GM12878 (cell line): ENCODE measurements around the gene TOB1. TPM values are rescaled to one million over a fixed set of nuclear protein-coding genes. Genes with fewer than 3 reads are reported as not detected.

ENCODE experiments used
- ATAC-seq: fragments of 200-7000 bp; cut with Tn5 transposase; 3 replicates; pipeline ENCODE4 v1.9.1; 2020; ENCODE audit warnings: mild to moderate bottlenecking, moderate library complexity
- BruUV-seq: library from RNA; stranded (reverse); fragments of 400-500 nt; replicated peaks from 2 replicates; lab custom pipeline; 2021; lab: Mats Ljungman, UMichigan
- CTCF ChIA-PET: fragments of 300-600 bp; sonication (Branson Sonifier 250); formaldehyde crosslinking; extraction: SDS; loops from one replicate; lab custom pipeline; 2021; ENCODE audit warnings: inconsistent platforms; lab: Yijun Ruan, JAX
- POLR2A ChIA-PET: fragments of 350-600 bp; formaldehyde crosslinking; extraction: SDS; loops from one replicate; lab custom pipeline; 2021; ENCODE audit warnings: inconsistent platforms; lab: Charles Lee
- RAD21 ChIA-PET: fragments of 300-600 bp; sonication (Branson Sonifier 250); formaldehyde crosslinking; loops from one replicate; lab custom pipeline; 2023; ENCODE audit warnings: antibody characterized with exemption; ENCODE audit not compliant: unreplicated experiment; lab: Charles Lee
- SMC1A ChIA-PET: fragments of 300-600 bp; sonication (Branson Sonifier 250); formaldehyde crosslinking; loops from one replicate; lab custom pipeline; 2023; ENCODE audit not compliant: unreplicated experiment, uncharacterized antibody; lab: Charles Lee
- DNase-seq: peaks from one replicate; pipeline ENCODE4 v3.0.0-alpha.2; 2011; ENCODE audit warnings: low read depth, low spot score
- FAIRE-seq: peaks from 3 replicates; lab custom pipeline; 2011; peaks lifted over from hg19 to GRCh38; lab: Jason Lieb, UNC
- H2AFZ ChIP-seq: 2 replicates; pipeline ENCODE4 v1.6.0; 2011; ENCODE audit warnings: low read depth, low read length, control low read depth; ENCODE audit not compliant: control insufficient read depth
- H3K27ac ChIP-seq: 2 replicates; pipeline ENCODE4 v1.5.1; 2011; ENCODE audit warnings: control low read depth; ENCODE audit not compliant: control insufficient read depth, insufficient read depth
- H3K27me3 ChIP-seq, 2 experiments: replicated peaks in 1 of 2; 2 replicates each; pipeline versions ENCODE4 v1.6.0 to v1.6.1; 2011; ENCODE audit warnings: low read length in 1 of 2; ENCODE audit not compliant: control insufficient read depth in 2 of 2, insufficient read depth in 2 of 2
- H3K36me3 ChIP-seq, 2 experiments: 2 replicates each; pipeline ENCODE4 v1.5.1; 2011; ENCODE audit warnings: low read length in 1 of 2; ENCODE audit not compliant: control insufficient read depth in 2 of 2, insufficient read depth in 2 of 2
- H3K4me1 ChIP-seq: 2 replicates; pipeline ENCODE4 v1.6.1; 2011; ENCODE audit warnings: mild to moderate bottlenecking, low read length, moderate library complexity, mixed read lengths; ENCODE audit not compliant: control insufficient read depth, insufficient read depth
- H3K4me2 ChIP-seq: 2 replicates; pipeline ENCODE4 v1.6.0; 2011; ENCODE audit warnings: control low read depth; ENCODE audit not compliant: control insufficient read depth, insufficient read depth
- H3K4me3 ChIP-seq: fragments of 200-600 bp; sonication (generic); 2 replicates; pipeline ENCODE4 v1.5.1; 2016
- H3K79me2 ChIP-seq: 2 replicates; pipeline ENCODE4 v1.6.0; 2011; ENCODE audit warnings: low read length; ENCODE audit not compliant: control insufficient read depth, insufficient read depth
- H3K9ac ChIP-seq: 2 replicates; pipeline ENCODE4 v1.8.0; 2011; ENCODE audit warnings: low read length, control low read depth, mixed read lengths; ENCODE audit not compliant: control insufficient read depth, insufficient read depth
- H3K9me3 ChIP-seq: replicated peaks from 3 replicates; pipeline ENCODE4 v1.5.1; 2011; ENCODE audit warnings: mild to moderate bottlenecking, low read length; ENCODE audit not compliant: control insufficient read depth, insufficient read depth
- H4K20me1 ChIP-seq: 2 replicates; pipeline ENCODE4 v1.6.0; 2011; ENCODE audit not compliant: control insufficient read depth, insufficient read depth
- BRCA1 ChIP-seq: IDR thresholded peaks from 2 replicates; pipeline ENCODE4 v1.6.1; 2011; ENCODE audit warnings: low read depth, low read length, improper control_type of control experiment
- NBN ChIP-seq: fragments of 450-650 bp; IDR thresholded peaks from 2 replicates; pipeline ENCODE4 v1.6.1; 2016
- RAD21 ChIP-seq: IDR thresholded peaks from 2 replicates; pipeline ENCODE4 v1.6.1; 2011; ENCODE audit warnings: mild to moderate bottlenecking, low read depth, low read length, moderate library complexity; ENCODE audit not compliant: insufficient read depth
- STAT1 ChIP-seq: fragments of 450-650 bp; conservative IDR thresholded peaks from 2 replicates; pipeline ENCODE4 v1.6.1; 2014; ENCODE audit warnings: antibody characterized with exemption, mild to moderate bottlenecking
- WGBS: methylation state at CpG from one replicate; pipeline ENCODE4 v1.1.6; 2016; ENCODE audit warnings: low lambda C conversion rate; ENCODE audit not compliant: insufficient replicate concordance, insufficient coverage; ENCODE audit errors: missing lambda C conversion rate; 5-methylcytosine and 5-hydroxymethylcytosine counted together
- in situ Hi-C: fragments of 300-500 bp; cut with MboI; formaldehyde crosslinking; loops from 9 replicates; pipeline ENCODE4 v1.14.3; 2018; ENCODE audit warnings: mixed read lengths
- intact Hi-C: fragments of 100-400 bp; cut with micrococcal nuclease; formaldehyde crosslinking; loops from one replicate; pipeline ENCODE4 v1.14.2; 2022; ENCODE audit not compliant: unreplicated experiment
- polyA plus RNA-seq, 11 experiments: library from polyadenylated mRNA; depleted of rRNA in 4 of 11; unstranded in 6 of 11; stranded (reverse) in 5 of 11; fragments of >200 nt; fragmentation: Nextera tagmentation in 4 of 11; fragmentation: Illumina TruSeq in 1 of 11; extraction: Ambion mirVana in 4 of 11; extraction: Trizol in 1 of 11; gene quantifications; 1 replicate in 1 of 11; 2 replicates in 10 of 11; pipeline versions ENCODE4 v1.2.1 to v1.2.3, GENCODE V29; 2011 to 2016; ENCODE audit warnings: inconsistent platforms in 2 of 11, missing spikeins in 2 of 11, low read depth in 1 of 11
- total RNA-seq, 4 experiments: library from RNA; depleted of rRNA in 3 of 4; stranded (reverse); fragments of >200 nt in 3 of 4; fragmentation: Illumina TruSeq in 1 of 4; extraction: Trizol in 1 of 4; gene quantifications; 2 replicates each; pipeline versions ENCODE4 v1.2.1 to v1.2.3, GENCODE V29; 2013 to 2021

Gene TOB1
- total and polyA plus RNA-seq, 10 of the 15 experiments (the other 5 are each of a cell fraction or from before 2014, with no cell fraction given) = 5.0 to 32.4 (median 13.7) TPM

- WGBS = 46% methylated on average over 24 of the region's 29 CpGs
- no peaks in the 10 kb centered on the region for H3K4me1 ChIP-seq
- DNase-seq = no peak
- H3K27me3 ChIP-seq = peaks cover 0 to 4% of the 10 kb centered on the region in 2 experiments; a peak in 2 of 4 replicates
- CTCF ChIA-PET = interaction anchor here (0.7 to 8.1 kb wide), 4 partner anchors 12 to 55 kb away, joined by 3 to 84 read pairs (median 23); no protein-coding TSS in a partner anchor
- intact Hi-C loops = no loop called here
- in situ Hi-C loops = loop anchor here (5.0 kb wide), 1 partner anchor 57 kb away; no protein-coding TSS in a partner anchor
- no peak overlapping the region for H3K4me2 ChIP-seq
- no peak overlapping the region for H3K4me3 ChIP-seq
- ATAC-seq = no peak
- H2AFZ ChIP-seq = no peak overlapping the region
- H3K36me3 ChIP-seq = no peaks in the 10 kb centered on the region
- POLR2A ChIA-PET = no interaction called here
- no TSS peak for BruUV-seq
- no peaks in the 10 kb centered on the region for H4K20me1 ChIP-seq
- RAD21 ChIA-PET = no interaction called here
- no peak overlapping the region for H3K27ac ChIP-seq
- no peaks in the 10 kb centered on the region for H3K9me3 ChIP-seq
- no peak for FAIRE-seq
- SMC1A ChIA-PET = interaction anchor here (2.1 kb wide), 1 partner anchor 55 kb away, joined by 8 read pairs; no protein-coding TSS in a partner anchor
- TF ChIP-seq NBN (no peak), BRCA1 (no peak), STAT1 (no peak), RAD21 (no peak)
- no peak overlapping the region for H3K9ac ChIP-seq
- H3K79me2 ChIP-seq = no peaks in the 10 kb centered on the region
These were observed 26.4 kb downstream of the TOB1 start for GRCh38 chr17:50839591-50840310.
